ENCODE measurements around the gene ACTL7B. TPM values are rescaled to one million over a fixed set of nuclear protein-coding genes. Genes with fewer than 3 reads are reported as not detected.

Gene ACTL7B
- total and polyA plus RNA-seq, 2 of the 8 experiments (the other 6 are each of a cell fraction or from before 2014, with no cell fraction given) = not detected

DNA sequence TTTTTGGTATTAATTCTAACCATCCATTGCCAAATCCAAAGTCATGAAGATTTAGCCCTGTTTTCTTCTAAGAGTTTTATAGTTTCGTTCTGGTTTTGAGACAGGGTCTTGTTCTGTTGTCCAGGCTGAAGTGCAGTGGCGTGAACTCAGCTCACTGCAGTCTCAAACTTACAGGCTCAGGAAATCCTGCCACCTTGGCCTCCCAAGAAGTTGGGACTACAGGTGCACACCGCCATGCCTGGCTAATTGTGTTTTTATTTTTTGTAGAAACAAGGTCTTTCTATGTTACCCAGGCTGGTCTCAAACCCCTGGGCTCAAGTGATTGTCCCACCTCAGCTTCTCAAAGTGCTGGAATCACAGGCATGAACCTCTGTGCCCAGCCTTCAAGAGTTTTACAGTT is 27.3 kb upstream of the ACTL7B start:
- no peak overlapping the region for H2BK120ac ChIP-seq (replicated peaks; ENCODE audit: low read depth, low read length)

More for the DNA sequence above, 27.3 kb upstream of the ACTL7B start:
- Histone ChIP-seq H3K4me2 (ENCODE audit: insufficient read depth in 1 of 2, low read depth in 2 of 2, low read length in 2 of 2) (no peak overlapping the region), H3K4ac (replicated peaks; ENCODE audit: insufficient read length, low read depth, low read length) (no peak overlapping the region), H4K5ac (ENCODE audit: insufficient read length, low read depth, low read length) (no peak overlapping the region), H3K18ac (ENCODE audit: extremely low read depth, low read length) (no peak overlapping the region), H2BK15ac (ENCODE audit: low read length) (no peak overlapping the region), H2AK5ac (ENCODE audit: low read depth, low read length) (no peak overlapping the region), H3K4me1 (replicated peaks in 1 of 4; ENCODE audit: control insufficient read depth in 3 of 4, insufficient read depth in 4 of 4, low read length in 3 of 4) (no peaks in the 10 kb centered on the region), H4K8ac (ENCODE audit: extremely low read depth, insufficient read depth, low read length) (no peak overlapping the region), H3K27me3 (replicated peaks in 1 of 4; ENCODE audit: control insufficient read depth in 3 of 4, extremely low read depth in 1 of 4, insufficient read depth in 3 of 4, low read length in 3 of 4) (no peaks in the 10 kb centered on the region), H3K9ac (replicated peaks in 1 of 4; ENCODE audit: extremely low read depth in 1 of 4, low read depth in 3 of 4, low read length in 3 of 4) (no peak overlapping the region), H2AFZ (ENCODE audit: low read length) (no peak overlapping the region), H3K9me3 (ENCODE audit: insufficient read depth in 2 of 2, low read depth in 1 of 2, low read length in 1 of 2) (no peaks in the 10 kb centered on the region), H3K79me2 (ENCODE audit: control insufficient read depth in 1 of 2, insufficient read depth in 2 of 2, low read length in 2 of 2) (no peaks in the 10 kb centered on the region), H2BK5ac (ENCODE audit: low read depth, low read length) (no peak overlapping the region), H3K23ac (ENCODE audit: insufficient read length) (no peak overlapping the region), H3K4me3 (ENCODE audit: extremely low read depth in 1 of 4, insufficient read depth in 2 of 4, low read depth in 3 of 4, low read length in 4 of 4) (no peak overlapping the region), H4K91ac (replicated peaks; ENCODE audit: insufficient read length, low read length) (no peak overlapping the region), H2BK20ac (ENCODE audit: low read length) (no peak overlapping the region), H2BK12ac (ENCODE audit: low read depth, low read length) (no peak overlapping the region), H4K20me1 (replicated peaks in 1 of 2; ENCODE audit: control insufficient read depth in 1 of 2, insufficient read depth in 2 of 2, low read length in 2 of 2) (no peaks in the 10 kb centered on the region), H3K79me1 (ENCODE audit: low read depth, low read length) (no peaks in the 10 kb centered on the region), H3K56ac (replicated peaks; ENCODE audit: insufficient read length, low read depth, low read length) (no peak overlapping the region), H3K36me3 (ENCODE audit: control insufficient read depth in 2 of 4, insufficient read depth in 4 of 4, low read length in 3 of 4) (peaks cover 7 to 41% (median 23%) of the 10 kb centered on the region in 4 experiments), H3K14ac (ENCODE audit: insufficient read length) (no peak overlapping the region), H3K23me2 (ENCODE audit: low read depth, low read length) (no peaks in the 10 kb centered on the region), H3K27ac (ENCODE audit: low read depth, low read length) (no peak overlapping the region)
- TF ChIP-seq, protein P1, sequence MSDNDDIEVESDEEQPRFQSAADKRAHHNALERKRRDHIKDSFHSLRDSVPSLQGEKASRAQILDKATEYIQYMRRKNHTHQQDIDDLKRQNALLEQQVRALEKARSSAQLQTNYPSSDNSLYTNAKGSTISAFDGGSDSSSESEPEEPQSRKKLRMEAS (IDR thresholded peaks at IDR 0.05) = no peak
- TF ChIP-seq SAP30 (IDR thresholded peaks at IDR 0.05; ENCODE audit: insufficient read depth, insufficient replicate concordance, low read length) = no peak
- TF ChIP-seq, protein P2, sequence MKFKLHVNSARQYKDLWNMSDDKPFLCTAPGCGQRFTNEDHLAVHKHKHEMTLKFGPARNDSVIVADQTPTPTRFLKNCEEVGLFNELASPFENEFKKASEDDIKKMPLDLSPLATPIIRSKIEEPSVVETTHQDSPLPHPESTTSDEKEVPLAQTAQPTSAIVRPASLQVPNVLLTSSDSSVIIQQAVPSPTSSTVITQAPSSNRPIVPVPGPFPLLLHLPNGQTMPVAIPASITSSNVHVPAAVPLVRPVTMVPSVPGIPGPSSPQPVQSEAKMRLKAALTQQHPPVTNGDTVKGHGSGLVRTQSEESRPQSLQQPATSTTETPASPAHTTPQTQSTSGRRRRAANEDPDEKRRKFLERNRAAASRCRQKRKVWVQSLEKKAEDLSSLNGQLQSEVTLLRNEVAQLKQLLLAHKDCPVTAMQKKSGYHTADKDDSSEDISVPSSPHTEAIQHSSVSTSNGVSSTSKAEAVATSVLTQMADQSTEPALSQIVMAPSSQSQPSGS (IDR thresholded peaks at IDR 0.05; ENCODE audit: low read length) = no peak
- ChIA-PET CTCF (ENCODE audit: partially characterized antibody) (no interaction called here), POLR2A (ENCODE audit: partially characterized antibody) (no interaction called here)
- no peak for DNase-seq (ENCODE audit: low read depth in 1 of 2, low spot score in 2 of 2)
- 93% methylated on average over 3 of the region's 3 CpGs; no CpG with 5 or more reads in 1 of the 2 experiments for WGBS, 2 experiments (ENCODE audit: extremely low coverage in 1 of 2, insufficient coverage in 1 of 2, insufficient read length in 1 of 2, insufficient replicate concordance in 2 of 2, low coverage in 1 of 2, low lambda C conversion rate in 2 of 2, missing lambda C conversion rate in 1 of 2)
- no peak for FAIRE-seq
